K562 treated with DMSO at 1 percent for 48 hours (cell line): ENCODE data around the gene SCN5A. TPM values are rescaled to one million over a fixed set of nuclear protein-coding genes. Genes with fewer than 3 reads are reported as not detected.

ENCODE experiments used
- total RNA-seq: library from RNA; unstranded; fragments of 300-600 nt; gene quantifications from 2 replicates; pipeline ENCODE4 v1.2.3, GENCODE V29; 2022; ENCODE audit warnings: low replicate concordance; ENCODE audit errors: extremely low read depth

SCN5A gene
- not detected in 2 replicates for total RNA-seq

GRCh38 chr3:38649500-38650247 is at the start of gene SCN5A:
Gene SCN5A (minus strand): TSS chr3:38649687. CDS start chr3:38633307, 16,380 bp downstream.

Other genes with a start within 250 kb of the SCN5A start
- not detected in 2 replicates for gene ACVR2B, start 195.8 kb downstream of the SCN5A start, total RNA-seq
- not detected in 2 replicates for gene EXOG, start 153.3 kb downstream of the SCN5A start, total RNA-seq
- gene SCN10A, start 166.5 kb upstream of the SCN5A start, total RNA-seq = not detected in 2 replicates